Activated CD4-positive, alpha-beta T cell treated with anti-CD3 and anti-CD28 coated beads, Interleukin-2, Interleukin-4, amounts not matched to agents 100 ng/mL and 50 ng/mL, durations not matched to agents 16 hours and 8 hours (primary cell): ENCODE measurements around the gene IGF2BP2.
"Not testable (repeated sequence)": the region's sequence is repeated elsewhere in the genome, so short reads cannot be mapped to it uniquely, and the experiment has no call there.

ENCODE experiments used
- DNase-seq: peaks from one replicate; pipeline ENCODE4 v3.0.0-alpha.2; 2020; ENCODE audit warnings: low spot score

Gene IGF2BP2

DNA sequence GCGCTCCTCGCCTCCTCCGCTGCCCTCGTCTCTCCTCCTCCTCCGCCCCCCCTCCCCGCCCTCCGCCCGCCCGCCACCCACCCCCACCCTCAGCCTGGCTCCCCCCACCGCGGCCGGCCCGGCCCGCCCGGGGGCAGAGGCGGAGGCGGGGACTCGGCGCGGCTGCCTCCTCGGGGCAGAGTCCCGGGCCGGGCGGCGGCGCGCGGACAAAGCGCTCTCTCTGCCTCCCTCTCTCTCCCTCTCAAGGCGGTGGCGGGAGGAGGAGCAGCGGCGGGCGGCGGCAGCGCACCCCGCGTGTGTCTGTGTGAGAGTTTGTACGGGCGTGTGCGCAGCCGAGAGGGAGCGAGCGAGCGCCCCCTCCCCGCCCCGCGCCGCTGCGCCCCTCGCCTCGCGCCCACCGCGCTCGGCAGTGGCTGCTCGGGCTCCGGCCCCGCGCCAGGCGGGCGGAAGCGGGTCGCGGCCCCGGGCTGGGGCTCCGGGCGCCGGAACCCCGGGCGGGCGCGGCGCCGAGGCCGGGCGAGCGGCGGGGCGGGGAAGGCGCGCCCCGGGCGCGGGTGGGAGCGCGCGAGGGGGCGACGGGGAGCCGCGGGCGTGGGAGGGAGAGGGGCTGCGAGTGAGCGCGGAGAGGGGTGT, at the start of gene IGF2BP2:
Gene IGF2BP2 (minus strand): TSS at position 37 of the 633 bp plus-strand sequence. CDS start 82 bp downstream, outside the sequence.
- DNase-seq, result peak; percentile 46

DNA sequence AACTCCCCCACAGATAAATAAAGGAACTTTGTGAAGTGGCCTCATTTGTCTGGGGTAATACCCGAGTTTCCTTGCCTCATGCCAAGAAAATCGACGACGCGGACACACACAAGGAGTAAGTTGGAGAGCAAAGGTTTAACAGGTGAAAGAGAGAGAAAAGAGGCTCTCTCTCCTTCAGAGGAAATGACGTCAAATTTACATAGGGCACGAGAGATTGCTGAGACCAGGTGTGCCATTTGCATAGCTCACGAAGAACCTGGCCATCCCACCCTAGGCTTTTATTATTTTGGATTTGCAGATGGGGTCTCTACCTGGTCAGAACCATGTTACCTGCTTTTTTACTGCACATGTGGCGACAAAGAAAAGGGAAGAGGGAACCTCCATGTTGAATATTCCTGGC, 49.3 kb upstream of the IGF2BP2 start:
- no peak for DNase-seq

DNA sequence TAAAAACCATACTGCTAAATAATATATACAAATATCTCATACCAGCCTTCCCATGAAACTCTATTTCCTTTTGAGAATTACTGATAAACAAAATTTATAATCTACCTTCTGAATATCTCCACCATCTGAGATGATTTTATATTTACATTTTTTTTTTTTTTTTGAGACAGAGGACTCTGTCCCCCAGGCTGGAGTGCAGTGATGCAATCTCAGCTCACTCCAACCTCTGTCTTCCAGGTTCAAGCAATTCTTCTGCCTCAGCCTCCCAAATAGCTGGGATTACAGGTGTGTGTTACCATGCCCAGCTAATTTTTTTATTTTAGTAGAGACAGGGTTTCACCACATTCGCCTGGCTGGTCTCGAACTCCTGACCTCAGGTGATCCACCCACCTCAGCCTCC, 42.8 kb upstream of the IGF2BP2 start:
- no peak for DNase-seq

DNA sequence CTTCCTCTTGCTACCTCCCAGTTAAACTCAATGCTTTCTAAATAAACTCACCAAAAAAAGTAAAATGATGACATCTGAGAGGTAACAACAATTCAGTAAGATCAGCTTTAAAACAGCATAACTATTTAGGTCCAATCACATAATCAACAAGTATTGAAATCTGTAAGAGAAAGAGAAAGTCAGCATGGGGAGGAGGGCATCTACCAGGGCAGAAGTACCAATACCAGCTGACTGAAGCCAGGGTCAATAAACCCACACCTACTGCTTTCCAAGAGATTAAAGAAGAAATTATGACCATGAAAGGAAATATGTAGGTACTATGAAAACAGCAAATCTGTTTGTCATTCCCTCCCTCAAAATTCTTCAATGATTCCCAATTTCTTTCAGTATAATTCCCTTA, 42.2 kb upstream of the IGF2BP2 start:
- DNase-seq, result no peak

DNA sequence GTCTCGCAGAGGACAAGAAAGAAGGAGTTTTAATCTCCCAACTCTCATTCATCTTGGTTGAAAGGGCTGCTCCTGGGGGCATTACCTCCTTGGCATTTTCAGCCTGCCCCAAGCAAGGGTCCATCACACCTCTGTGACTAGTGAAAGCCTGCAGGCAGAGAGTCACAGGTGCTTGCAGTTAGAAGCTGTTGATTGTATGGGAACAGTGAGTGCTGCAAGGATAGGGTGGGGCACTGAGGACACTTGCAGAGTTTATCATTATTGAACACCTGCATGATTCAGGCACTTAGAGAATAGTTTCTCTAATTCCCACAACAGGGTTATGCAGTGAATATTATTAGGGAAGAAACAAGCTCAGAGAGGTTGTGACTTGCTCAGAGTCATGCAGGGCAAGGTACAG, 41.7 kb upstream of the IGF2BP2 start:
- no peak for DNase-seq

DNA sequence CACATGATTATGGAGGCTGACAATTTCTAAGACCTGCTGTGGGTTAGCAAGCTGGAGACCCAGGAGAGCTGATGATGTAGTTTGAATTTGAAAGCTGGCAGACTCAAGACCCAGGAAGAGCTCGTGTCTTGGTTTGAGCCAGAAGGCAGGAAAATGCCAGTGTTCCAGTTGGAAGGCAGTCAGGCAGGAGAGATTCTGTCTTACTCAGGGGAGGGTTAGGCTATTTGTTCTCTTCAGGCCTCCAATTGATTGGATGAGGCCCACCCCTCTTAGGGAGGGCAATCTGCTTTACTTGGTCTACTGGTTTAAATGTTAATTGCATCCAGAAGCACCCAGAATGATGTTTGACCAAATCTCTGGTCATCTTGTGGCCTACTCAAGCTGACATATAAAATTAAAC, 40.4 kb upstream of the IGF2BP2 start:
- no peak for DNase-seq

DNA sequence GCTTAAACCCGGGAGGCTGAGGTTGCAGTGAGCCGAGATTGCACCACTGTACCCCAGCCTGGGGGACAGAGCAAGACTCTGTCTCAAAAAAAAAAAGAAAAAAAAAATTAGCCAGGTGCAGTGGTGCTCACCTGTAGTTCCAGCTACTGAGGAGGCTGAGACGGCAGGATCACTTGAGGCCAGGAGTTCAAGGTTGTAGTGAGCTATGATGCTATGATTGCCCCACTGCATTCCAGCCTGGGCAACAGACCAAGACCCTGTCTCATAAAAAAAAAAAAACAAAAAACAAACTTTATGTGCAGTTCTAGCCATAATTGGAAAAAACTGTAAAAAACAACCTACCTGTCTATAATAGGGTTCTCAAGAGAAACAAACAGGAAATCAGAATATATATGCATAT, 39.9 kb upstream of the IGF2BP2 start:
- DNase-seq, result no peak

DNA sequence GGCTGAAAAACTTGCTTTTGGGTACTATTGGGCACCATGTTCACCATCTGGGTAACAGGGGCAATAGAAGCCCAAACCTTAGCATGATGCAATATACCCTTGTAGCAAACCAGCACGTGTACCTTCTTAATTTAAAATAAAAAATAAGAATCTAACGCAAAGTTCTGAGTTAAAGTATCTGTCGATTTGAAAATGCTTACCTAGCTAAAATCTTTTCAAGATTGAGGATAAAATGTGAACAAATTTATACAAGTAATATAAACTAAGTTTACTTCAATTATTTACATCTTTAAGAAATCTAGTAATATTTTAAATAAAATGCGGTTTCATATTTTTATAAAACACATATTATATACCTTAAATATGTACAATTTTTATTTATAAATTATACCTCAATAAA, 38.1 kb upstream of the IGF2BP2 start:
- no peak for DNase-seq

DNA sequence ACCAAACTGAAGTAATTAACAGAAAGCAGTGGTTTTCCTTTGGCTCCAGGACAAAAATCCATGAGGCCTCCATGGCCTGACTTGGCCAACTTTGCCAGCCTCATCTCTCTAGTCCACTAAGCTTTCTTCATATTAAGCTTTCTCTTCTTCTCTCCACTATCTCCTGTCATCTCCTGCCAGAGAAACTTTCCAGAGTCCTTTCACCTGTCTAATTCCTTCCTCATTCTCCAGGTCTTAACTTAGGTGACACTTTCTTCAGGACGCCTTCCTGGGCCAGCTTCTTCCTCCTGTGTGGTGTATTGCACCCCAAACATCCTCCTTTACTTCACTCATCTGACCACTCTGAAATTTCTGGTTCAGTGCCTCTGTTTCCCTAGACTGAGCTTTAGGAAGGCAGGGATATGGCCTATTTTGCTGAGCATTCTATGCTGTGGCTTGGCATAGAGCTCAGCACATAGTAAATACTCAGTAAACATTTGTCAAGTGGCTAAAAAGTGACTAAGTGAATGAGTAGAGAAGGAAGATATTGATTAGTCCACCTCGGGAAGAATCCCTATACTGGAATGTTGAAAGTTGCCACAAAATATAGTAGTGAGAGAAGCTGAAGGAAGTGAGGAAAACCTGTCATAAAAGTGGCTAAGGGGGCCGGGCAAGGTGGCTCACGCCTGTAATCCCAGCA, 34.6 kb upstream of the IGF2BP2 start:
- no peak for DNase-seq

DNA sequence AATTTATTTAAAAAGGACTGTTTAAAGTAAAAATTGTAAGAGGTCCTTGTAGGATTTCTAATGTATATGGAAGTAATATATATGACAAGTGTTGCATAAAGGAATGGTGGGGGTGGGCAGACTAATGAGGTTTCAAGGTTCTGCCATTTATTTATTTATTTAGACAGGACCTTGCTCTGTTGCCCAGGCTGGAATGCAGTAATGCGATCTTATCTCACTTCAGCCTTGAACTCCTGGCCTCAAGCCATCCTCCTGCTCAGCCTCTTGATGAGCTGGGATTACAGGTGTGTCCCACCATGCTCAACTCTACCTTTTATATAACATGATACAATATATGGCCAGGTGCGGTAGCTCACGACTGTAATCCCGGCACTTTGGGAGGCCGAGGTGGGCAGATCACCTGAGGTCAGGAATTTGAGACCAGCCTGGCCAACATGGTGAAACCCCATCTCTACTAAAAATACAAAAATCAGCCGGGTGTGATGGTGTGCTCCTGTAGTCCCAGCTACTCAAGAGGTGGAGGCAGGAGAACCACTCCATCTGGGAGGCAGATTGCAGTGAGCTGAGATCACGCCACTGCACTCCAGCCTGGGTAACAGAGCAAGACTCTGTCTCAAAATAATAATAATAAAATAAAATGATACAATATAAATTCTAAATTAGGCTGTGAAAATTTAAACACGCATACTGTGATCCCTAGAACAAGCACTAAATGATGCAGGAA, 33.8 kb upstream of the IGF2BP2 start:
- DNase-seq, result no peak

DNA sequence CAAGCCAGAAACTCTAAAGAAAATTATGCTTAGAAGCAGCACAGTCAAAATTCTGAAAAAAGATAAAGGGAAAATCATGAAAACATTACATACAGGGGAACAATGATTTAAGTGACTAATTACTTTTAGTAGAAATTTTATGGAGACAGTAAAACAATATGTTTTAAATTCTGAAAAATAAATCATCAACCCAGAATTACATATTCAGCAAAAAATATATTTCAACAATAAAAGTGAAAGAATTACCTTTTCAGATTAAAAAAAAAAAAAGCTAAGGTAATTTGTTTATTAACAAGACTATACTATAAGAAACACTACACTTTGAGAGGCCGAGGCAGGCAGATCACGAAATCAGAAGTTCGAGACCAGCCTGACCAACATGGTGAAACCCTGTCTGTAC, 32.4 kb upstream of the IGF2BP2 start:
- no peak for DNase-seq

DNA sequence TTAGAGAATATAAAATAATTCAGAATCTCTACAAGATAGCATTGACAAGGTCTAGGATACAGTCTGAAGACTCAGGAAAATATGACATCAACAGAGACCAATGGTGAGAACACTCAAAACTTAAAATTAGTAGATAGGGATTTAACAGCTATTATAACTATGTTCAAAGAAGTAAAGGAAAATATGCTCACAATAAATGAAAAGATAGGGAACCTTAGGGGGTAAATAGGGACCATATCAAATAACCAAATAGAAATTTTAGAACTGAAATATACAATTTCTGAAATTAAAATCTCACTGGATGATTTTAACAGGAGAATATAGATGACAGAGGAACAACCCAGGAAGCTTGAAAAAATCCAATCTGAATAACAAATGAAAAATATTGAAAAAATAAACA, 31.8 kb upstream of the IGF2BP2 start:
- no peak for DNase-seq

DNA sequence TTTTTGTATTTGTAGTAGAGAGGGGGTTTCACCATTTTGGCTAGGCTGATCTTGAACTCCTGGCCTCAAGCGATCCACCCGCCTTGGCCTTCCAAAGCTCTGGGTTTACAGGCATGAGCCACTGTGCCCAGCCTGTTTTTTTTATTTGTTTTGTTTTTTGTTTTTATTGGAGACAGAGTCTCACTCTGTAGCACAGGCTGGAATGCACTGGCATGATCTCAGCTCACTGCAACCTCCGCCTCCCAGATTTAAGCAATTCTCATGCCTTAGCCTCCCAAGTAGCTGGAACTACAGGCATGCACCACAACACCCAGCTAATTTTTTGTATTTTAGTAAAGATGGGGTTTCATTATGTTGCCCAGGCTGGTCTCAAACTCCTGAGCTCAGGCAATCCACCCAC, 28.9 kb upstream of the IGF2BP2 start:
- not testable (repeated sequence) for DNase-seq

DNA sequence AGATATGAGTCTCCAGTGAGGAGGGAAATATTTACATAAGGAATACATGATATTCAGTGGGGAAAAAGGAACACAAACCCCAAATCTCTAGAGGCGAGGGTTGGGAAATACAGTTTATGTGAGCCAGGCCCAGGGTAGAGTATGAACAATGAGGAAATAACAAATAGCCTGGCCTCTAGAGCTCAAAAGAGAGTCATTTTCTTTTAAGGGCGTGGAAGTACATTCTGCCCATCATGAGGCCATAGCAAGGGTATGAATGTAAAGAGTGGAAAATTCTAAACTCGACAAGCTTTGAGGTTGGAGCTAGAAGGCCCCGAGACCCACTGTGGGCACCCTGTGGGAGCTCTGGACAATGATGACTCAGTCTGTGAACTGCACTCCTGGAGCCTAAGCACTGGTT, 27.8 kb upstream of the IGF2BP2 start:
- DNase-seq, result no peak

DNA sequence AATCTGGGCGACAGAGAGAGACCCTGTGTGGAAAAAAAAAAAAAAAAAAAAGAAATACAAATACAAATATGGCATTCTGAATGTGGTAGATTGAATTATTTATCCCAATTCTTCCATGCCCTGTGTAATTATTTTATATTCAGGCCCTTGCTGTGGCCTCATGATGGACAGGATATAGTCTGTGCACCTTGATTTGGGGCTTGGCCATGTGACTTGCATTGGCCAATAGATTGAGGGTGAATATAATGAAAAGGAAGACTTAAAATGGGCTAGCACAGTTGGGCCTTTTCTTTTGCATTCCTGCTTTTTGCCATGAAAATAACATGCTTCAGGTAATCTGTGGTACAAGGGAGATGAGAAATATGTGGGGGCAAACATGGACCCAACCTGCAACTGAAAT, 27.1 kb upstream of the IGF2BP2 start:
- no peak for DNase-seq

DNA sequence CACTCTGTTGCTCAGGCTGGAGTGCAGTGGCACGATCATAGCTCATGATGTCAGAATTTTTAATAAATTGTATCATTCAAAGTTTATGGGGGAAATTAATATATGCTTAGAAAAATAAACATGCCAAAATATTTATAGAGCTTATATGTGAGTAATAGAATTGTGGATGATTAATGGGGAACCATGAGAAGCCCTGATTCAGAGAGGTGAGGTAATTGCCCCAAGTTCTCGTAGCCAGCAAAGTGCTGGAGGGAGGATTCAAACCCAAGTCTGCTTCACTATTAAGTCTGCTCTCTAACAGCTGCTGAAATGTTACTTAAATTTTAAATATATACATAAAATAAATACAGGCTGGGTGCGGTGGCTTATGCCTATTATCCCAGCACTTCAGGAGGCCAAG, 26.2 kb upstream of the IGF2BP2 start:
- DNase-seq, result no peak

DNA sequence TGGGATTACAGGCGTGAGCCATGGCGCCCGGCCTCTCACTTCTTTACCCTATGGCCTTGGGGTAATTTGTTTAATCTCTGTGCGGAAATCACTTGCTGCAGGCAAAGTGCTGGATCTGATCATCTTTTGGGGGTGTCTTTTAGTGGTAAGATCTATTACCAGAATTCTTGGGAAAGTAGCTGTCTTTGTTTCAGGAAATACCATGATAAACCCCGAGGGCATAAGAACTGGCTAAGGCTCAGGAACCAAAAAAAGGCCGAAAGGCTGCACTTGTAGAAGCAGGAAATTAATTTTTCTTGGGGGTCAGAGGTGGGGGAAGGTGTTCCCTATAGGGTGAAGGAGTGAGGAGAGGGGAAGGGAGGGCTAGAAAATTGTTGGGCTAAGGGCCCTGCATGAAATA, 22.7 kb upstream of the IGF2BP2 start:
- no peak for DNase-seq

DNA sequence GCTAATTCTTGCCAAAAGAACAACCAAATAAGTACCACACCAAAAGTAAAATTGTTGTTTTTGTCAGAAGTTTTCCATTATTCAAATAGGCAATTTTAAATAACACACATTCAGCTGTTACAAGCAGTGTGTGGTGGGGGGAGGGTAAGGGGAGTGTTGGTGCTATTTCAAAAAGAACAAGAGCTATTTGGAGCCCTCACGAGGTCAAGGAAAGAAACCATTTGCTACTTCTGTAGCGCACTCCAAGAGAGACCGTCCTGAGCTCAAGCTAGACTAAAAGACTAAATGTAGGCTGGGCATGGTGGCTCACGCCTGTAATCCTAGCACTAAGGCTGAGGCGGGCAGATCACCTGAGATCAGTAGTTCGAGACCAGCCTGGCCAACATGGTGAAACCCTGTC, 21.2 kb upstream of the IGF2BP2 start:
- no peak for DNase-seq

DNA sequence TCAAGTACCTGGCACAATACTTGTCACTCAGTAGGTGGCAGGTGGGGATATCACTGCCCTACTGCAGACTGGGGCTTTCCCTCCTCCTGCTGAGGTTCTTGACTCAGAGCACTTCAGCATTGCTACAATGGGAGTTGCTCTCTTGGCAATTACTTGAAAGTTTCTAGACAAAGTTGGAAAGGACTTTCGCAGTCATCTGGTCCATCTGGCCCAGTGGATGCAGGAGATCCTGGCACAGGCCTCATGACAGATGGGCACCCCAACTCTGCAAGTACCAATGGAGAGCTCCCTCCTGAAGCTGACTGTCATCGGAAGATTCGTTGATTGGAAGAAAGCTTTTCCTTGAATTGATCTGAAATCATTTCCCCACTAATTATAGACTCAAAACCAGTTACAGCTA, 19.2 kb upstream of the IGF2BP2 start:
- DNase-seq, result no peak

DNA sequence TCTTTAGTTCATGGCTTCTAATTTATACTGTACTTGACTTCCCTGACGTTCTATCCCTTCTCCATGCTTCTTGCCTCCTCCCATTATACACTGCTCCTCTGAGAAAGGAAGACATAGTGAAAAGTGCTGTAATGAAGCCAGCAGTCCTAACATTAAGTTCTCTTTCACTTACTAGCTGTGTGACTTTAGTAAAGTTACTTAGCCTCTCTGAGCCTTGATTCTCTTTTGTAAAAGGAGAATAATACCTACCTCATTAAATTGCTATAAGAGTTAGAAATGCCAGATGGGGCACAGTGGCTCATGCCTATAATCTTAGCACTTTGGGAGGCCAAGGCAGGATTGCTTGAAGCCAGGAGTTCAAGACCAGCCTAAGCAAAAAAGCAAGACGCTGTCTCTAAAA, 18.8 kb upstream of the IGF2BP2 start:
- DNase-seq, result no peak

DNA sequence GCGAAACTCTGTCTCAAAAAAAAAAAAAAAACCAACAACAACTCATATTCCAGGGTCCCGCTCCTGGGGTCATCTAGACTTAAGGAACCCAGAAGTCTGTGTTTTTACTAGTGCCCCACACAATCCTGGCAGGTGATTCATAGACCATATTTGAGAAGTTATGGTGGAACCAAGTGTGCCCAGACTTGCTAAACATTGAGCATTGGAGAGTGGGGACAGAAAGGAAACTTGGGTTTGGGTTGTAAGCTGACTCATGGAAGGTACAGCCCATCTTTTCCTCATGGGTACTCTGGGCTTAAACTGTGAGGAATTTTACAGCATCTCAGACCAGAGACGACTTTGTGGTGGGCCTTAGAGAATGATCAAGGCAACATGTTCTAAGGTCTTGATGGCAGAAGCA, 18.3 kb upstream of the IGF2BP2 start:
- DNase-seq, result no peak

DNA sequence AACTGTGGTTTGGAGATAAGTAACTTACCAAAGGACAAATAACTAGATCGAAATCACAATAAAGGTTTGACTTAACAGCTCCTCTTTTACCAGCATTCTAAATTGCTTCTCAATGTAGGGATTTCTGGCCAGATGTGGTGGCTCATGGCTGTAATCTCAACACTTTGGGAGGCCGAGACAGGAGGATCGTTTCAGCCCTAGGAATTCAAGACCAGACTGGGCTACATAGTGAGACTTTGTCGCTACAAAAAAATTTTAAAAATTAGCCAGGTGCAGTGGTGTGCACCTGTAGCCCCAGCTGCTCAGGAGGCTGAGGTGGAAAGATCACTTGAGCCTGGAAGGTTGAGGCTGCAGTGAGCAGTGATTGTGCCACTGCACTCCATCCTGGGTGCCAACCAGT, 17.4 kb upstream of the IGF2BP2 start:
- DNase-seq, result no peak

DNA sequence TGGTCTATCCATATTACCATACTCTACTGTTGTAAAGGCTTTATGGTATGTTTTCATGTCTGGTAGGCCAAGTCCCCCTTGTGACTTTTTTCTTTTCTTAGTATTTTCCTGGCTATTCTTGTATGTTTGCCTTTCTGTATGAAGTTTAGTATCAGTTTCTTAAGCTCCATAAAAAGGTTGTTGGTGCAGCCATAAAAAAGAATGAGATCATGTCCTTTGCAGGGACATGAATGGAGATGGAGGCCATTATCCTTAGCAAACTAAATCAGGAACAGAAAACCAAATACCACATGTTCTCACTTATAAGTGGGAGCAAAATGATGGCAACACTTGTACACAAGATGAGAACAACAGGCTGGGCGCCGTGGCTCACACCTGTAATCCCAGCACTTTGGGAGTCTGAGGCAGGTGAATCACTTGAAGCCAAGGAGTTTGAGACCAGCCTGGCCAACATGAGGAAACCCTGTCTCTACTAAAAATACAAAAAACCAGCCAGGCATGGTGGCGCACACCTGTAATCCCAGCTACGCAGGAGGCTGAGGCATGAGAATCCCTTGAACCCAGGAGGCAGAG, 13.7 kb upstream of the IGF2BP2 start:
- DNase-seq, result not testable (repeated sequence)
